NCI-H82 (cell line): ENCODE measurements around the gene TSPAN18.
A peak's percentile ranks its signal among the peaks of the same experiment; 100 is the strongest.

ENCODE experiments used
- DNase-seq: peaks from one replicate; lab custom pipeline; 2025; lab: John Stamatoyannopoulos, UW

Gene TSPAN18

DNA sequence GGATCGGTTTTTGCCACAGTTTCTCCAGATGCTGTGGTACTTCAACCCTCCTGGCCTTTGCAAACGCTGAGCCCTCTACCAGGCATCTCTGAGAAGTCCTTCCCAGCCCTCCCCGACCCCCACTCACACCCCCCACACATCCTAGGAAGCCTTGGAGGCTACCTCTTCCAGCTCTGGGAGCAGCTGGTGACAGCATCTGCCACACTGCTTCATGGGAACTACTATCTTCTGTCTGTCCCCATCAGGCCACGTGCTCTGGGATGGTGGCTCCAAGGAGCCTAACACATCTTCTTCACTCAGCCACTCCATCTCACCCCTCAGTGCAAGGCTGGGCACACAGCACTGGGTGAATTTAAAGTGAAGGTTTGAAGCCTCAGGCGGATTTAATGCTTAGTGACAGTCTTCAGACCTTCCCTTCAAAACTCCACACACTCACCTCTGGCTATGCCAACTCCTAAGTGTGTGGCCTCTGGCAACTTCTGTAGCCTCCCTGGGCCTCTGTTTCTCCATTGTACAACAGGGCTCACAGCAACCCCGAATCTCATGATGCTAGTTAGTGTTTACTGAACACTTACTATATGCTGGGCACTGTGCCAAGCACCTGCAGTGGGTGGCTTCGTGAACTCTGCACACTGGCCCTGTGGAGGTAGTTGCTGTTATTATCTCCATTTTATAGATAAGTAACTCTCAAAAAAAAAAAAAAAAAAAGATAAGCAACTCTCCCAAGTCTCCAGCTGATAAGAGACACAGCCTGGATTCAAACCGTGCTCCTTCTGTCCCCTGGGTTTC, 231.2 kb downstream of the TSPAN18 start:
- DNase-seq: peak; percentile 83

GRCh38 chr11:44959064-44959463, 232.3 kb downstream of the TSPAN18 start:
- DNase-seq: peak; percentile 23

DNA sequence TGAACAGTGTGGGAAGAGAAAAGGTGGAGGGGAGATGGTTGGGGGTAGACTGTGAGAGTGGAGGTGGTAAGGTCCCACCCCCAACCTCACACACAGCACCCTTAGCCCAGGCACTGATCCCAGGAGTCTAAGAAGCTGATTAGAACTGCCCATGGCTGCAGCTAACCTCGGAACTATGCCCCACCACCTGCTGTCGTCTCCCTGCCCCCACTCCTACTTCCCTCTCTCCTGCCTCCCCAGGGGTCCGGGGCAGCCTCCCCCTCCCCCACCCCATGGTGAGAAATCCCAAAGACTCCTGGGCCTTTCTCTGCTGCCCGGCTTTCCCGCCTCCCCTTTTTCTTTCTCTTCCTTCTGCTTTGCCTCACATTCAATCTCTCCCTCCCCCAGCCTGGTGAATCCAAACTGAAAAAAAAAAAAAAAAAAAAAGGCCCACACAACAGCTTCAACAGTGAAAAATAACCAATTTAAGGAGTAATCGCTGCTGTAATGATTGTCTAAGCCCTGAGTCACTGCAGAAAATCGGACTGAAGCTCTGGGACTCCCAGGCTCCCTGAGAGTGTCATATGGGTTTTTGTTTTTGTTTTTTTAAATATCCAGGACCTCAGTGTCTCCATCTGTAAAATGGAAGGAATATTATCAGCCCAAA, 233.6 kb downstream of the TSPAN18 start:
- DNase-seq: peak; percentile 95

GRCh38 chr11:44962464-44962863, 235.7 kb downstream of the TSPAN18 start:
- DNase-seq: no peak

DNA sequence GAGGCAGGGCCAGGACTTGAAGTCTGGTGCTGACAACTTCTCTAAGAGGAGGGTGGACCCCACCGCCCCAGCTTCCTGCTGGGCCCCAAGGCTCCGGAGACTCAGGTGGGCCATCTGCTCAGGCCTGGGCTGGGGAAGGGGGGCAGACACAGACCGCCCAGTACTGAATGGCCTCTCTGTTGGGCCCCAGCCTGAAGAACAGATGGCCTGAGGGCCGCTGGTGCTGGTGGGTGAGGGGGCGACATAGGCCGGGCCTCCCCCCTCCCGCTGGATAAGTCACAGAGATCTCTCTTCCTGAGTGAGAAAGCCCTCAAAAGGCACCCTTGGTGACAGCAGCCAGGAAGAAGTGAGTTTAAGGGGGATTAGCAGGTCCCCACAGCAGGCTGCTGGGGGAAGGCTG, 236.4 kb downstream of the TSPAN18 start:
- DNase-seq: peak; percentile 95

DNA sequence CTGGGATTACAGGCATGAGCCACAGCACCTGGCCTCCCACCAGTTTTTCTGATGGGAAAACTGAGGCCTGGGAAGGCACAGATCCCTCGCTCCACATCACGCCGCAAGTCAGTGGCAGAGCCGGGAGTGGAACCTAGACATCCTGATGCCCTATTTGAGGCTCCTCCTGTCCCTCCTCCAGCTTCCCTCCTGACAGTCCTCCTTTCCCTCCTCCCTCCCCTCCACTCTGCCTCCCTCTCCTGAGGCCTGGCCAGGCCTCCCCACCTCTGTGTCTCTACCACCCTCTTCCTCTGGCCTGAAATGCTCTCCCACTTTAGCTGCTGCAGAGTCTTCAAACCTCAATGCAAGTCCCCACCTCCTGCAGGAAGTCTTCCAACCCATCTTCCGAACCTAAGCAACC, 237.2 kb downstream of the TSPAN18 start:
- DNase-seq: peak; percentile 38

DNA sequence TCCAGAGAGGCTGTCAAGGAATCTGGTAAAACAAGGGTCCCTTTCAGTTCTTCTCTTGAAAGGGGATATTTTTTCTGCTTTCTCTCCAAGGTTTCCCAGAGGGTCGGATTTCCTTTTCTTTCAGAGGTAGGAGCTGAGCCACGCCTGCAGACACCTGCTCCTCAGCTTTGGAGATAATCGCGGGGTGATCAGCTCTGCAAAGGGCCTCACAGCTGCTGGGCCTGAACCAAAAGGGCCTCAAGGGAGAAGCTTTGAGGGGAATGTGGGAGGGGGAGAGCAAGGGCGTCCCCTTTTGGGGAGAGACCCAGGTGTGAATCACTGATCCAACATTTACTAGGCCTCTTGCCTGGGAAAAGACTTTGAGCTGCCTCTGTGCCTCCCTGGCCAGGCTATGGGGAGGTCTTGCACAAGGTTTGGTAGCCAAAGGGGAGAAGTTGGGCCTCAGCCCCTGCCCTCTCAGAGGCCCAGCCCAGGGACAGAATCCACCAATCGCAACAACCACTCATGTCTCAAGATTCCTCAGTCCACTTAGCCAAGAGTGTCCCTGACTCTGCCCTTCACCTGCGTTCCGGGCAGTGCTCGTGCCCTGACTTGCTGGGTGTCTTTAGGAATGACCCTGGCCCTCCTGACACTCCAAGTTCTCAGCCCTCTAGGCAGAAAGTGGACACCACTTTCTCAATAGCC, 237.9 kb downstream of the TSPAN18 start:
- peak; percentile 83 for DNase-seq

DNA sequence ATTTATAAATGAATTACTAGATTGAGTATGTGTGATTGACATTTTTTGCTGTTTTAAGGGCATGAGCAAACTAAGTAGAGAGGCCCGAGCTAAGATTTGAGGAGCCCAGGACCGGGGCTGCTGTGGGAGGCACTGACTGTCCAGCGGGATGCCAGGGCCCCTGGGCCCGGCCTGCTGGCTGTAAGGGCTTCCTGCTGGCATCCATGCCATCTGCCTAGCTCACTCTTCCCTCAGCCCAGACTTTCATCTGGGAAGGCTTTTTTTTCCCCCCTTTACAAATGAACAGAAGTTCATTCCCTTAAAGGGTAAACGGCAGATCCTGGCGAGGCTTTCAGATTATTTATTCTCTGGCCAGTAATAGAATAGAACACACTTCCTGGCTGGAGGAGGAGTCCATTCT, 239.9 kb downstream of the TSPAN18 start:
- no peak for DNase-seq

GRCh38 chr11:44967930-44968496, 241.3 kb downstream of the TSPAN18 start:
- no peak for DNase-seq

DNA sequence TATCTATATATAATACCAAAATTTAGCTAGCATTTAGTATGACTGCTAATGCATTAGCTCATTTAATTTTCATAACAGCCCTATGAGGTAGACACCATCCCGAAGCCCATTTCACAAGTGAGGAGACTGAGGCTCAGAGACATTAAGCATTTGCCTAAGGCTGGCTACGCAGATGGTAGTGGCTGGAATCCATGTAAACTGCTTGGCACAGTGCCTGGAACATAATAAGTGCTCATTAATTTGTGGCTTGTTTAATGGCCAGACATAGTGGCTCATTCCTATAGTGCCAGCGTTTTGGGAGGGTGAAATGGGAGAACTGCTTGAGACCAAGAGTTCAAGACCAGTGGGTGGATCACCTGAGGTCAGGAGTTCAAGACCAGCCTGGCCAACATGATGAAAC, 241.7 kb downstream of the TSPAN18 start:
- DNase-seq: peak; percentile 18

- no peak for DNase-seq
These were observed 243.0 kb downstream of the TSPAN18 start for GRCh38 chr11:44969651-44970252.

DNA sequence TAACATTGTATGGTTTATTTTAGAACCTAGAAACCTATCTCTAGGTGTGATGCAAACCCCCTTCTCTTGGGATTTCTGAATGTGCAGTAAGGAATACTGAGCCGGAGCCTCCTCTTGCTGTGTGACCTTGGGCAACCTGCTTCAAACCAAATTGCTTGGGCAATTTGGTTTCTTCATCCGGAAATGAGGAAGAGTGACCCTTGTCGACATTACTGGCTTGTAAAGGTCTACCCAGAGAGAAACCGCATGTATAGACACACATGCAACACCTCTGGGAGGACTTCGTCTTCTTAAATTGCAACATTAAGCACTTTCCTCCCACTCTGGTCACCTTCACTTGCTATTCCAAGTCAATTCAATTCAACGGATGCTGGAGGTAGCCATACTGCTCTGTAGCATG, 243.5 kb downstream of the TSPAN18 start:
- DNase-seq: no peak

DNA sequence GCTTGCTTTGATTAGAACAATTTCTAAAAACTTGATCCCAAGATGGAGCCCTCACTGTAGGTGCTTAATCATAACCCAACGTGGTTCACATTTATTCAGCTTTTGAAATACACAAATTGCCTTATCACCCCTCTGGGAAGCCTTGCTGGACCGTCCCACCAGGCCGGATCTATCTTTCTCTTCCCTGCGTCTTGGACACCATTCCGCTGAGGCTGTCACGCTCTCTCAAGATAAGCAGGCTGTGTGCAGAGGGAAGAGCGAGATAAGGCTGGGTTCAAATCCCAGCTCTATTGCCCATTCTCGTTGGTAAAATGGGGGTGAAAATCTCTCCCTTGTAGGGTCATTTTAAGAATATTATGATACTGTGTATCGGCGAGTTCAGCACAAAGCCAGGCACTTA, 244.4 kb downstream of the TSPAN18 start:
- no peak for DNase-seq

DNA sequence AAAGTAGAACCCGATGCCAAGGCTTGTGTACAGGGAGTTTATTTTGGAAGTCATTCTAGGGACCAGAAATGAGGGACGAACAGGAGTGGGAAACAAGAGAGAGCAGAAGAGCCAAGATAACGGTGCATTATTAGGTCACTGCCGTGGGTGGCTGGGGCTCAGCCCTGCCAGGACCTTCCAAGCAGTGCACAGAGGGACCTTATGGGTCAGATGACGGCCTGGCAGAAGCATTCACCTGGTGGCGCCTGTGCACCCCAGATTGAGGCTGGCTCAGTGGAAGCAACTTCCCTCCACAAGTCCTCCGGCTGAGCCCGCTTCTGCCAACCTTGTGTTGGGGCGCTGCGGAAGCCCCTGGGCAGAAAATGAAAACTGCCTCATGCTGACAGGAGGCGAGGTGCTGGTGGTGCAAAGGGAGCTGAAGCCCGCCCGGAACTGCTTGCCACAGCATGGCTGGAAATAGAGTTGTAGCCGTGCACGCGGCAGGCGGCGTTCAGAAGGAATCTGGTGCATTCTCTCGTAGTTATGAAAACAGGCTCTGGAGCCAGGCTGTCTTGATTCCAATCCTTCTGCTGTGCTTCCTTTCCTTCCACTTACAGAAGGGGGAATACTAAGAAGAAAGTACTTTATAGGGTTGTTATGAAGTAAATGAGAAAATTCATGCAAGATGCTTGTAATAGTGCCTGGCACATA, 246.1 kb downstream of the TSPAN18 start:
- DNase-seq: no peak

DNA sequence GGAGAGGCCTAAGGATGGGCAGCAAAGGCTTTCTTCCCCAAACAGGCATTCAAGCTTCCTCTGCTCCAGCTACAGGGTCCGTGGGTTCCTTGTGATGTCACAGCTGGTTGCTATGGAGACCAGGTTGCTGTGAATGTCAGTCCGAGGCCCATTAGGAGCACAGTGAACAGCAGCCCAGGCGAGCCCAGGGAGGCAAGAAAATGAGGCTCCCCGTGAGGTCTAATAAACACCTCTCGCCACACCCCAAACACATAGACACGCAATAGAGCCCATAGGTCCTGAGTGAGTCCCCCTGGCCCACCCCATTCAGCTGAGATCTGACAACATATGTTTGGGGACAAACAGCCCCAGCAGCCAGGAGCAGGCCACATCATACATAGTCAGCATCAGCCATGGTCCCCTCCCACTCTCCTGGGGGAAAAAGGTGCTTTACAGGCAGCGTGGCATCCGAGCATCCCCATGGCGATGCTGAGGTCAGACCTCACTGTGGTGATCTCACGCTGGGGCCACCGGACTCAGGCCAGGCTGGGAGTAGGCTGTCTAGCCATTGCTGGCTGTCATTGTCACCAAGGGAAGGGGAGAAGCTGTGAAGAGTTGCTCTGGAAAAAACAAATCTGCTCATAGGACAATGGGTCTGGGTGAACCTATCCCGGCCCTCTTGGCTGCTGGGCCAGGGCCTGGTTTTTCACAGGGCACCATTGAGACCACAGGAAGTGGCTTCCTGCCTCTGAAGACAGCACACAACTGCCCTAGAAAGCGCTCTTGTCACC, 247.1 kb downstream of the TSPAN18 start:
- no peak for DNase-seq

GRCh38 chr11:44974402-44975000, 247.7 kb downstream of the TSPAN18 start:
- no peak for DNase-seq

- no peak for DNase-seq
These were observed 249.8 kb downstream of the TSPAN18 start for GRCh38 chr11:44976576-44976975.

GRCh38 chr11:44977493-44977984, 250.8 kb downstream of the TSPAN18 start:
- peak; percentile 80 for DNase-seq

- peak; percentile 22 for DNase-seq
These were observed 251.7 kb downstream of the TSPAN18 start for GRCh38 chr11:44978274-44978960.

- peak; percentile 32 for DNase-seq
These were observed 252.2 kb downstream of the TSPAN18 start for GRCh38 chr11:44978961-44979331.
